Upper lobe of right lung (tissue), 1 donor: ENCODE data around the gene CASK. TPM values are rescaled to one million over a fixed set of nuclear protein-coding genes. Genes with fewer than 3 reads are reported as not detected.
"Not testable (repeated sequence)": the region's sequence is repeated elsewhere in the genome, so short reads cannot be mapped to it uniquely, and the experiment has no call there.

Source experiments
- ATAC-seq: fragments of 200-7000 bp; cut with Tn5 transposase; one replicate; pipeline ENCODE4 v1.9.1; 2020; ENCODE audit warnings: mild to moderate bottlenecking, moderate library complexity
- DNase-seq: peaks from one replicate; pipeline ENCODE4 v3.0.0-alpha.2; 2020
- H3K27ac ChIP-seq: fragments of 200-600 bp; one replicate; pipeline ENCODE4 v1.8.0; 2022
- H3K27me3 ChIP-seq: fragments of 200-600 bp; one replicate; pipeline ENCODE4 v1.8.0; 2022; ENCODE audit warnings: mild to moderate bottlenecking
- H3K36me3 ChIP-seq: fragments of 200-600 bp; one replicate; pipeline ENCODE4 v1.8.0; 2022
- H3K4me1 ChIP-seq: fragments of 200-600 bp; one replicate; pipeline ENCODE4 v1.8.0; 2022
- H3K4me3 ChIP-seq: fragments of 200-600 bp; one replicate; pipeline ENCODE4 v1.8.0; 2022; ENCODE audit warnings: mild to moderate bottlenecking
- H3K9me3 ChIP-seq: fragments of 200-600 bp; one replicate; pipeline ENCODE4 v1.8.0; 2022
- intact Hi-C: fragments of 100-400 bp; cut with DNase I; formaldehyde crosslinking; loops from one replicate; pipeline ENCODE4 v1.11.0; 2022
- total RNA-seq: library from RNA; stranded (reverse); fragmentation: NEBNext Ultra II Directional; extraction: Animal tissue kit (Norgen Biotek cat#: 25700); gene quantifications from one replicate; pipeline ENCODE4 v1.2.1, GENCODE V29; 2021
- TF ChIP-seq, protein P1 (sequence below): fragments of 200-600 bp; IDR thresholded peaks from one replicate; pipeline ENCODE4 v1.8.0; 2022; ENCODE audit warnings: antibody characterized with exemption
- donor health status: DM: no; HTN: yes; CAD: no; lungs with severe emphysema.

Gene CASK
- total RNA-seq, 1 donor from 2014 or later: 60.4 TPM

DNA sequence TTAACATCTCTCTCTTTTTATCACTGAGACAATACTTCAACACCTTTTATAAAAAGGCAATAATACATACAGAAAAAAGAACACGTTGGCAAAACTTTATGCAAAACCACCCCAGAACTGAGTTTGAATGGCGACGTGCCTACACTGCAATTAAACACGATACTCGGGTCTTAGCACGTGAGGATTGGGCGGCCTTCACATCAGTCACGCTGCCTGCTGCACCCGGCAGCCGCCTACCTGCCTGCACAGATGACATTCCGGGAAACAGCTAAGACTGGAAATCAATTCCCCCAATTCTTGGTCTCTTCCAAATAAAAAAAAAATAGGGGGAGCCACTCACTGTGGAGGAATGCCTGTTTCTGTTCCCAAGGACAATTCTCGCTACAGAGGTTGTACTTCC is 408.0 kb downstream of the CASK start:
- TF ChIP-seq, protein P1, sequence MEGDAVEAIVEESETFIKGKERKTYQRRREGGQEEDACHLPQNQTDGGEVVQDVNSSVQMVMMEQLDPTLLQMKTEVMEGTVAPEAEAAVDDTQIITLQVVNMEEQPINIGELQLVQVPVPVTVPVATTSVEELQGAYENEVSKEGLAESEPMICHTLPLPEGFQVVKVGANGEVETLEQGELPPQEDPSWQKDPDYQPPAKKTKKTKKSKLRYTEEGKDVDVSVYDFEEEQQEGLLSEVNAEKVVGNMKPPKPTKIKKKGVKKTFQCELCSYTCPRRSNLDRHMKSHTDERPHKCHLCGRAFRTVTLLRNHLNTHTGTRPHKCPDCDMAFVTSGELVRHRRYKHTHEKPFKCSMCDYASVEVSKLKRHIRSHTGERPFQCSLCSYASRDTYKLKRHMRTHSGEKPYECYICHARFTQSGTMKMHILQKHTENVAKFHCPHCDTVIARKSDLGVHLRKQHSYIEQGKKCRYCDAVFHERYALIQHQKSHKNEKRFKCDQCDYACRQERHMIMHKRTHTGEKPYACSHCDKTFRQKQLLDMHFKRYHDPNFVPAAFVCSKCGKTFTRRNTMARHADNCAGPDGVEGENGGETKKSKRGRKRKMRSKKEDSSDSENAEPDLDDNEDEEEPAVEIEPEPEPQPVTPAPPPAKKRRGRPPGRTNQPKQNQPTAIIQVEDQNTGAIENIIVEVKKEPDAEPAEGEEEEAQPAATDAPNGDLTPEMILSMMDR: no peak
- Histone ChIP-seq H3K9me3 (no peaks in the 10 kb centered on the region), H3K4me3 (no peak overlapping the region), H3K4me1 (no peaks in the 10 kb centered on the region), H3K27me3 (no peaks in the 10 kb centered on the region), H3K27ac (no peak overlapping the region), H3K36me3 (no peaks in the 10 kb centered on the region)
- ATAC-seq (no peak), DNase-seq (no peak)
- intact Hi-C loops: no loop called here

DNA sequence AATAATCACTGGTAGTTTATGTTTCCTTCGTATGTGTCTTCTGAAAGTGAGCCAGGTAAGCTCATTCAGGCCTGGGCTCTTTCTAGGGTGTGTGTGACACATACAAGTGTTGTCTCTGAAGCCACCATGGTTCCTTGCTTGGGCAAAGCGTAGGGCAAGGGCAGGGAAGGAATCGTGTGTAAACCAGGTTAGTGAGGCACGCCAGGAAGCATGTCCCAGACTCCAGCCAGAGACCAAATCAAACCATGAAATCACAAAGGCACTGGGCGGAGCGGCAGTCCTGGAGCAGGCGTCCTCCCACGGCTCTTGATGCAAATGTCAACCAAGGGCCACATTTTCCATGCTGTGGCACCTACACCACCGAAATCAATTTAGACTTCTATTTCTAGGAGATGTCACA is 409.2 kb downstream of the CASK start:
- Histone ChIP-seq H3K9me3 (no peaks in the 10 kb centered on the region), H3K4me3 (no peak overlapping the region), H3K27ac (no peak overlapping the region), H3K36me3 (no peaks in the 10 kb centered on the region), H3K4me1 (no peaks in the 10 kb centered on the region), H3K27me3 (no peaks in the 10 kb centered on the region)
- TF ChIP-seq, protein P1: no peak
- no peak for ATAC-seq
- intact Hi-C loops: no loop called here
- DNase-seq: no peak

DNA sequence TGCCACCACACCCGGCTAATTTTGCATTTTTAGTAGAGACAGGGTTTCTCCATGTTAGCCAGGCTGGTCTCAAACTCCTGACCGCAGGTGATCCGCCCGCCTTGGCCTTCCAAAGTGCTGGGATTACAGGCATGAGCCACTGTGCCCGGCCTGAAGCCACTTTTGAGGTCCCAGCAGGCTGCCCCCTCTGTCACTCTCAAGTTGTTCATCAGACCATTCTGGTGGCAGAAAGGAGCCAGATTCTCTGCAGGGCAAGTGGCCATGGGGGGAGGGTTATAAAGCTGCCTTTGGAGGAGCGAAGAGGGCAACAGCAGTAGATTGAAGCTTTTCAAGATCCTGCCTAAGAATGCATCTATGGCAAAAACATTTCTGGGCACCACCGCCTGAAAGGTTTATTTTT is 410.5 kb downstream of the CASK start:
- DNase-seq, H3K27me3 ChIP-seq, H3K27ac ChIP-seq, ATAC-seq, H3K9me3 ChIP-seq, H3K36me3 ChIP-seq, H3K4me3 ChIP-seq, H3K4me1 ChIP-seq, intact Hi-C loops: not testable (repeated sequence)

DNA sequence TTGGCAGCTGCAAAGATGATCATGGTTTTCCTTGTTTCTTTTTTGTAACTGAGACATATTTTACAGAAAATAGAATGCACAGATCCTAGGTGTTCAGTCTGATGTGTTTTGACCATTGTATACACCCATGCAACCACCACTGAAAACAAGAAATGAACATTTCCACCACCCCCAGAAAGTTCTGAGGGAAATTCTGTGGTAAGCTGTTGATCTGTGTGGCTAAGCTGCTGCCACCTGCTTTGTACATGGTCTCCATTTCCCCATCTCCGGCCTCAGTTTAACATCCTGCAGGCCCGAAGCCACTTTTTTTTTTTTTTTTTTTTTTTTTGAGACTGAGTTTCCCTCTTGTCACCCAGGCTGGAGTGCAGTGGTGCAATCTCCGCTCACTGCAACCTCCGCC is 411.0 kb downstream of the CASK start:
- no peaks in the 10 kb centered on the region for H3K36me3 ChIP-seq
- no peaks in the 10 kb centered on the region for H3K4me1 ChIP-seq
- H3K27ac ChIP-seq: no peak overlapping the region
- no peaks in the 10 kb centered on the region for H3K27me3 ChIP-seq
- TF ChIP-seq, protein P1: no peak
- ATAC-seq: no peak
- H3K9me3 ChIP-seq: no peaks in the 10 kb centered on the region
- no peak for DNase-seq
- H3K4me3 ChIP-seq: no peak overlapping the region
- intact Hi-C loops: no loop called here

DNA sequence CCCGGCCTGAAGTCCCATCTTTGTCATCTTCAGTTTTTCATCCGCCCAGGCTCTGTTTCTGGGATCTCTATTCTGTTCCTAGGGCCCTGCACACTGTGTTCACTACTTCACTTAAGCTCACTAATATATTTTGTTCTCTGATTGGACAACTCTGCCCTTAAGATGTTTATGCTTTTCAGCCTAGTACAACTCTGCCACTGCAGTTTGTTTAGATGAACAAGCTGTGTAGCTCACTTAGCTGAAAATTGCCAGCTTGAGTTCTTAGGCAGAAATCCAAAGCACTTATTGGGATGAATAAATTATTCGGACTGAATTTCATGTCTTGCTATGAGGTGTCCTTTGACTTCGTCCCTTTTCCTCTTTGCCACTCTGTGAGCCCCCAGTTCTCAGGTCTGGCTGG is 415.4 kb downstream of the CASK start:
- H3K27ac ChIP-seq: no peak overlapping the region
- DNase-seq (no peak), ATAC-seq (no peak)
- TF ChIP-seq, protein P1: no peak
- no peaks in the 10 kb centered on the region for H3K4me1 ChIP-seq
- intact Hi-C loops: no loop called here
- no peak overlapping the region for H3K4me3 ChIP-seq
- no peaks in the 10 kb centered on the region for H3K36me3 ChIP-seq
- no peaks in the 10 kb centered on the region for H3K27me3 ChIP-seq
- H3K9me3 ChIP-seq: no peaks in the 10 kb centered on the region

DNA sequence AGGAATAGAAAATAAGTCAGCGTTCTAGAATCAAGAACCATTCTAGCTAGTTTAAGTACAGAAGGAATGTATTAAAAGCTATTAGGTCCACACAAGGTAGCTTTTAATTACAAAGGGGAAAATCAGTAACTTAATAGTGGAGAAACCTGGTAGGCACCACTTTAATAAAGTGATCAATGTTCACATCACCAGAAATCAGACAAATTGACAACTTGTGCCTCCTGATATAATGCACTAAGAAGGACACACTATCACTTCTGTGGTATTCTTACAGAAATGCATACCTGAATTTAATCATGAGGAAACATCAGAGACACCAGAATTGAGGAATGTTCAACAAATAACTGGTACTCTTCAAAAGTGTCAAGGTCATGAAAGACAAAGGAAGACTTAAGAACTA is 421.4 kb downstream of the CASK start:
- no peaks in the 10 kb centered on the region for H3K4me1 ChIP-seq
- H3K4me3 ChIP-seq: no peak overlapping the region
- no peak for DNase-seq
- H3K27ac ChIP-seq: no peak overlapping the region
- no peaks in the 10 kb centered on the region for H3K27me3 ChIP-seq
- intact Hi-C loops: no loop called here
- TF ChIP-seq, protein P1: no peak
- no peaks in the 10 kb centered on the region for H3K36me3 ChIP-seq
- ATAC-seq: no peak
- no peaks in the 10 kb centered on the region for H3K9me3 ChIP-seq
